HG02763 (cell line): ENCODE data around the gene PCGF3.
"Not testable (repeated sequence)": the region's sequence is repeated elsewhere in the genome, so short reads cannot be mapped to it uniquely, and the experiment has no call there.

Source experiments
- ATAC-seq: cut with Tn5 transposase; IDR thresholded peaks from one replicate; pipeline ENCODE4 v1.9.1; 2021; ENCODE audit warnings: mild to moderate bottlenecking, moderate library complexity; ENCODE audit not compliant: unreplicated experiment

Gene PCGF3

DNA sequence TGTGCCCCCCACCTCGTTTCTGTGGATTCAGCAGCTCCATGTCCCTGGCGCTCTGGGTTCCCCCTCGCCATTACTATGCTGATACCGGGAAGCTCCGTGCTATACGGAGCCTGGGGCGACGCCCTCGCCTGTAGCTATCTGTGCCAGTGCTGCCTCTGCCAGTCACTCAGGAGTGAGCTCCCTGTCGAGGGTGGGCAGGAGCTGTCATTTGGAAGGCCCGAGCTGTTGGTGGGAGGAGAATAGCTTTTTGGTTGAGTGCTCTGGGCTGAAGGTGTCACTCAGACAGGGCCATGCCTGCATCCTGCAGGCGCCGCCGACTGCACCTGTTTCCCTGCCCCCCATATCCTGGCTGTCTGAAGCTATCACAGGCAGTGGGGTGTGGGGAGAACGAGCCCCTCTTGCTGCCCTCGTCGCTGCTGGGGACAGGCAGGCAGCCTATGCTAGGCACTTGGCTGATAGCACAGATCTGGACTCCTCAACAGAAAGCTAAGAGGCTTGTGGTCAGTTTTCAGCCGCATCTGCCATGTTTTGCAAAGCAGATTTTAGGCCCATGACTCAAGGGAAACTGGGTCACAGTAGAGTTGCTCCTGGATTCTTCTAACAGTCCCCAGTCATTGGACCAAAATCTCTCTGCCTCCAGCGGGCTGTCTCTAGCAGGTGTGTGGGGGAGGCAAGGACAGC, 88.4 kb downstream of the PCGF3 start:
- no peak for ATAC-seq

DNA sequence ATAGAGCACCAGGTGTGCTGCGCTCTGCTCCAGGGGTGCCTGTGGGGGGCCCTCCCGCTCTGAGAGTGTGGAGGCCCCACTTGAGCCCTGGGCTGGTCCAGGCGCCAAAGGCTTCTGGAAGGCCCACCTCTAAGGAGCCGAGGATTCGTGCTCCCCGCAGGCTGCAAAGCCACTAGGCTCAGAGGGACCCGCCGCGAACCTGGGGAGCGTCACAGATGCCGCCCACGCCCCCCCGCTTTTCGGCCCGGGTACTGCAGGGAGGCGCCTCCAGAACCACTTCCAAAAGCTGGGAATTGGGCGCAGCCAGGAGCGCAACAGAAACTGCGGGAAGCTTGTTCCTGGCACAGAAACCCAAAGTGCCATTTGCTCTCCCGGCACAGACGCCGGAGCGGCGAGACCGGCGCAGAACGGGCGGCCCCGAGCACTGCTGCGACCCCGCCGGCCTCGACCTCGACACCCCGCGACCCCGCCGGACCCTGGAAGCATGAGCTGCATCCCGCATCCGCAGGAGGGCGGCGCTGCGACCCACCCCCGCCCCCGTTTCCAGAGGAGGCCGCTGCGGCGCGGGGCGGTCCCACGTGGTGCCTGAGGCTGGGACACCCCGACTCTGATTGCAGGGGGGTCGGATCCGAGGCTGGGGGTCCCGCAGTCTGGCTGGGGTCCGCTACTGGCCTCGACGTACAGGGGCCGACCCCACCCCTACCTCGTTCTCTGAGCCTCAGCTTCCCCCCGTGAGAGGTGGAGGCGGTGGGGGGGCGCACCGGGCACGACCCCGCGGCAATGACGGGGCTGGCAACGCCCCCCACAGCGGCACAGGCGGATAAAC, 89.5 kb downstream of the PCGF3 start:
- ATAC-seq = no peak

DNA sequence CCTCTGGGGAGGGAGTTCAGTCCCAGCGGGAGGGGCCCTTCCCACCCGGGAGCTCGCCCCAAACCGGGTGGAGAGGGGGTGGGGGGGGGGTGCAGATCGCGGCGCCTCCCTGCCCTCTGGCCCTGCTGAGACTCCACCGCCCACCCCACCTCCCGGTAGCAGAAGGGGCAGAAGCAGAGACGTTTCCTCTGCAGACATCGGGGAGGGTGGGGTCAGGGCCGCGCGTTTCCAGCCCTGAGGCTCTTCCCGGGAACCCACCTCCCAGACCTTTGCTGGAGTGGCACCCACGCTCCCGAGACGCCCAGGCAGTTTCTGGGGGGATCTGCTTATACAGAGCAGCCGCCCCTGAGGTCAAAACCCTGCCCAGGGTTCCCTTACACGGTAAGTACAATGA, 90.1 kb downstream of the PCGF3 start:
- ATAC-seq = no peak

DNA sequence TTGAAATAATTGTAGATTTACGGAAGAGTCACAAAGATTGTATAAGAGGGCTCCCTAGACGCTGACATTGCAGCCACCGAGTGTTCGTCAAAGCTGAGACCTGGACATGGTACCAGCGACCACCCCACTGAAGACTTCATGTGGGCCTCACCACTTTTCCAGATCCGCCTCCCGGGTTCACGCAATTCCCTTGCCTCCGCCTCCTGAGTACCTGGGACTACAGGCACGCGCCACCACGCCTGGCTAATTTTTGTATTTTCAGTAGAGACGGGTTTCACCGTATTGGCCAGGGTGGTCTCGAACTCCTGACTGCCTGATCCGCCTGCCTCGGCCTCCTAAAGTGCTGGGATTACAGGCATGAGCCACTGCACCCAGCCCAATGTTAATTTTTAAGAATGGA, 90.6 kb downstream of the PCGF3 start:
- no peak for ATAC-seq

DNA sequence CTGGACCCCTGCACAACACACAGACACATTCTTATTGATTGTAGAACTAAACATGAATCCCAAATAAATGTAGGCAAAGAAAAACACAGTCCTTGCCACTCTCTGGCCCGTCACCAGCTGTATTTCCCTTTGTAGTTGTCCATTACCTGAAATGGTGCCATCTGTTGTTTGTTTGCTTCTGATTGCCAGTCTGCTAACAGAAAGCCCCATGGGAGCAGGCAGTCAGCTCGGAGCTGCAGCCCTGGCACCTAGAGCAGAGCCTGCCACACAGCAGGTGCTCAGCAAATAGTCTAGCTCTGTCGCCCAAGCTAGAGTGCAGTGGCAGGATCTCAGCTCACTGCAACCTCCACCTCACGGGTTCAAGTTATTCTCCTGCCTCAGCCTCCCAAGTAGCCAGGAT, 91.4 kb downstream of the PCGF3 start:
- ATAC-seq = no peak

DNA sequence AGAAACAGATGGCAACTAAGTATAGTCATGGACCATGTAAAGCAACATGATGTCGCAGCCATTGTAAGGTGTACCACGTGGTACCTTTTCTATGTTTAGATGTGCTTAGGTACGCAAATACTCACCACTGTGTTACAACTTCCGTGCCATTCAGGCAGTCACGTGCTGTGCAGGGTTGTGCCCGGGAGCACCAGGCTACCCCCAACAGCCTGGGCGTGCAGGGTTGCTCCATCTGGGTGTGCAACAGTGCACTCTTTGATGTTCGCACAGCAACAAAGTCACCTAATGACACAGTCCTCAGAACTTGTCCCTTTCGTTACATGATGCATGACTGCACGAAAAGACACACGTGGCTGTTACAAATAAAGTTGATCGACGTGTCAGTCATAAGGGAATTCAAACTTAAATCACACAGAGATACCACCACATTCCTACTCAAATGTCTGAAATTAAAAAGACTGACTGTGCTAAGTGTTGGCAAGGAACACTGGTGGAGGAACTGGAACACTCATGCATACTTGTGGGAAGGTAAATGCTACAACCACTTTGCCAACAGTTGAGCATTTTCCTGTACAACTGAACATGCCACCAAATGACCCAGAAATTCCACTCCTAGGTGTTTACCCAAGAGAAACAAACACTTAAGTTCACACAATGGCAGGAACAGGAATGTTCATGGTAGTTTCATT, 95.9 kb downstream of the PCGF3 start:
- ATAC-seq = no peak

DNA sequence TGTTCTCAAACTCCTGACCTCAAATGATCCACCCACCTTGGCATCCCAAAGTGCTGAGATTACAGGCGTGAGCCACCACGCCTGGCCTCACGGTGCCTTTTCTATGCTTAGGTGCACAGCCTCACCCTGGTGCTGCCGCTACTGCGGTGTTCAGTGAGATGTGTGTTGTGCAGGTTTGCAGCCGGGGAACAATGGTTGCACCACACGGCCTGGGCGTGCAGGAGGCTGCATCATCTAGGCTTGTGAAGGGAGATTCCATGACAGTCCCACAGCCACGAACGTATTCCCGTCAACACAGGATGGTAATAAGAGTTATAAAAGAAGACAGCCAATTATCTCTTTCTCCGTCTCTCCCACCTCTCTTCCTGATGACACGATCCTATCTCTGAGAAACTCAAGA, 98.3 kb downstream of the PCGF3 start:
- ATAC-seq = no peak

DNA sequence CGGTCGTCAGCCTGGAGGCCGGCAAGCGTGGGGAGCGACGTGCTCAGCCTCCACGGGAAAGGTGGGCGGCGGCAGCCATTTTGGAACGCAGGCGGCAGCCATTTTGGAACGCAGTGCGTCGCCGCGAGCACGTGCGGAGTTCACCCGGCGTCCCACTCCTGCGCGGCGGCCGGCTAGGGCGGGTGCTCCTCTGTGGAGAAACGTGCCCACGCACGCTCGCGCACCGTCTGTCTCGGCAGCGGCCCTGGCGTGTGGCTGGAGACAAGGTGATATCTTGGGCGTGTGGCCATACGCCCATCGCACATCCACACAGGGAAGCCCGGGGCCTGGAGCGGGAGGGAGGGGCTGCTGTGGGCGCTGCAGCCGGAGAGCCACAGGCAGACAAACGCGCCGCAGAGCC, 99.2 kb downstream of the PCGF3 start:
- no peak for ATAC-seq

DNA sequence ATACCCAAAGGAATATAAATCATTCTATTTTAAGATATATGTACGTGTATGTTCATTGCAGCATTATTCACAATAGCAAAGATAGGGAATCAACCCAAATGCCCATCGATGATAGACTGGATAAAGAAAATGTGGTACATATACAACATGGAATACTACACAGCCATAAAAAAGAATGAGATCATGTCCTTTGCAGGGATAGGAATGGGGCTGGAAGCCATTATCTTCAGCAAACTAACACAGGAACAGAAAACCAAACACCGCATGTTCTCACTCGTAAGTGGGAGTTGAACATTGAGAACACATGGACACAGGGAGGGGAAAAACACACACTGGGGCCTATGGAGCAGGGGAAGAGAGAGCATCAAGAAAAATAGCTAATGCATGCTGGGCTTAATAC, 101.3 kb downstream of the PCGF3 start:
- not testable (repeated sequence) for ATAC-seq

DNA sequence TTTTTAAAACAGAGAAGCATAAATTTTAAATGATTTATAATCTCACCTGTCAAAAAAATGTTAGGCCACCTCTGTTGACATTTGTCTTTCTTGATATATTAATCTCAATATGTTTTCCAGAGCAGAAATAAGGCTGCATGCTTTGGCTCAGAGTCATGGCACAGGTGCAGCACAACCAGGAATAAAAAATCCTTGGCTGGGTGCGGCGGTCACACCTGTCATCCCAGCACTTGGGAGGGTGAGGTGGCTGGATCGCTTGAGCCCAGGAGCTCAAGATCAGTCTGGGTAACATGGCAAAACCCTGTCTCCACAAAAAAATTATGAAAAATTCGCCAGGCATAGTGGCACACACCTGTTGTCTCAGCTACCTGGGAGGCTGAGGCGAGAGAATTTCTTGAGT, 102.2 kb downstream of the PCGF3 start:
- ATAC-seq = no peak

DNA sequence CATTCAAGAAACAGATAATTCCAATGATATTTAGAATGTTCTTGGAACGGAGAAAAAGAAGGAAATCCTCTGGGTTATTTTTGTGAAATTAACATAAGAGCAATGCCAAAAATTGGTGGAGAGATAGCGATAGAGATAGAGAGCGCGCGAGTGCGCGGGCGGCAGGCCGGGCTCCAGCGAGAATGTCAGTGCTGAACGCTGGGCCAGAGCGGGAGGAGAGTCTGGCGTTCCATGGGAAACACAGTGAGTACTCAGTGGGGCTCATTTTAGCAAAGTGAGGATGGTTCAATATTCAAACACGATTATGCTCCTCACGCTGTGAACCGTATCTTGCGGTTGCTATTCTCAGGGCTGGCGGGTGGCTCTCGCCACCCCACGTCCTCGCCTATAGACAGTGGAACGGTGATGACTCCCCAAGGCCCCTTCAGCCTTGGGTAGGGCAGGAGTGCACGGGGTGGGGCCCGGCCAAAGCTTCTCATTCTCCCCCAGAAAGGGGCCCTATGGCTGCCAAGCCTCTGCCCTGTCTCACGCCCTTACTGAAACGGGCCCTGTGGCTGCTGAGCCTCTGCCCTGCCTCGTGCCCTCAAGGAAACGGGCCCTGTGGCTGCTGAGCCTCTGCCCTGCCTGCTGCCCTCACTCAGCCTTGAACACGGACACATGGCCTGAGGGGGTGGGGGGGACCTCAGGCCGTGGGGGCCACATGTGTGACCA, 103.4 kb downstream of the PCGF3 start:
- ATAC-seq = no peak

DNA sequence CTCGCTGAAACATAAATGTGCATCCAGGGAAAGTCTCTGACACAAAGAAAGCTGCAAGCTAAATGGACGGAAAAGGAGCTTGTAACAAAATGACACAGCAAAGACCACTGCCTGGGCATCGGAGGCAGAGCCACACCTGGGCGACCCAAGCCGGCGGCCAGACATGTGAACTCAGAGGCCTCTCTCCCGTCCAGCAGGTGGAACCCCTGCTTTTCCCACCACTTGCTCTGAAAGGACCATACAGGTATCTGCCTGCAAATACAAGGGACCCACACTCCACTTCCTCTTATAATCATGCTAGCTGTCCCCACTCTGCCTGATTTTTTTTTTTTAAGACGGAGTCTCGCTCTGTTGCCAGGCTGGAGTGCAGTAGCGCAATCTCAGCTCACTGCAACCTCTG, 108.3 kb downstream of the PCGF3 start:
- no peak for ATAC-seq

DNA sequence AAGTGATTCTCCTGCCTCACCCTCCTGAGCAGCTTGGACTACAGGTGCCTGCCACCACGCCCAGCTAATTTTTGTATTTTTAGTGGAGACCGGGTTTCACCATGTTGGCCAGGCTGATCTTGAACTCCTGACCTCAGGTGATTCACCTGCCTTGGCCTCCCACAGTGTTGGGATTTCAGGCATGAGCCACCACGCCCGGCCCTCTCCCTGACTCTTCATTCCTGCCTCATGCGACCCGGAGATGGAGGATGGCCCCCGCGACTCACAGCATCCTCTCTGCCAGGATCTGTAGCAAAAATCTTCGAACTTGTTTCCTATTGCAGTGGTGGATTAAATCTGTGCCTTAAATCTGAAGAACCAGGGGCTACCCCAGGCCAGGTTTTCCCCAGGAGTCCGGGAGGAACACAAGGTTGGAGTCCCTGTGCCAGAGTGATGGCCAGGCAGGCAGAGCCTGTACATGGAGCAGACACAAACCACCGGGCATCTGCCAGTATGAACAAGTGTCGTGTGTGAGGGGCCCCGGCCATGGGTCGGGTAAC, 108.7 kb downstream of the PCGF3 start:
- no peak for ATAC-seq

DNA sequence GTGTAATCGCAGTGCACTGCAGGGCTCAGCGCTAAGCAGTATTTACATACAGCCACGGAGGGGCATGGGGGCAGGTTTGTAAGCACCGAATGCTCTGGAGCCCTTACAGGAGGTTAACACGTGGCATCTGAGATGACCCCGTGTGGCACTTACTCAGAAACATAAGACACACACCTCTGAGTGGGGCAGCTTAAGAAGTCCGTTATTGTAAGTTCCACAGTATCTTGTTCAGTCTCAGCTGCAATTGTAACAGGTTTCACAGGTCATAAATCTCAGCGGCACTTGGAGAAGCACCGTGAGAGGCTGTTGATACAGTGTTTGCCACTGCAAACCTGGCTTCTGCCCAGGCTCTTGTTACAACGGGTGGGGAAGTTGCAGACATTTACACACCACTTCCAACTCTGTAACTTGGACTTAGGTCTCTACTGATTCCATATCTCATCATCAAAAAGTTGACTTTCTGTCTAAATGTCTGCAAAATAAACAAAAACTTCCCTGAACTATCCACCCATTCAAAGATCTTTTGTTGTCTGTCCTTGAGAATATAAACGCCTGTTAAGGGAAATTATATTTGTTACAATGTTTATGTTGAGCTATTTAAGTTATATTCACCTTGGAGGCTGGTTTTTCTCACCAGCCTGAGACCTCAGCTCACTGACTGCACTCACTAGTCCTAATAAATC, 110.0 kb downstream of the PCGF3 start:
- no peak for ATAC-seq

DNA sequence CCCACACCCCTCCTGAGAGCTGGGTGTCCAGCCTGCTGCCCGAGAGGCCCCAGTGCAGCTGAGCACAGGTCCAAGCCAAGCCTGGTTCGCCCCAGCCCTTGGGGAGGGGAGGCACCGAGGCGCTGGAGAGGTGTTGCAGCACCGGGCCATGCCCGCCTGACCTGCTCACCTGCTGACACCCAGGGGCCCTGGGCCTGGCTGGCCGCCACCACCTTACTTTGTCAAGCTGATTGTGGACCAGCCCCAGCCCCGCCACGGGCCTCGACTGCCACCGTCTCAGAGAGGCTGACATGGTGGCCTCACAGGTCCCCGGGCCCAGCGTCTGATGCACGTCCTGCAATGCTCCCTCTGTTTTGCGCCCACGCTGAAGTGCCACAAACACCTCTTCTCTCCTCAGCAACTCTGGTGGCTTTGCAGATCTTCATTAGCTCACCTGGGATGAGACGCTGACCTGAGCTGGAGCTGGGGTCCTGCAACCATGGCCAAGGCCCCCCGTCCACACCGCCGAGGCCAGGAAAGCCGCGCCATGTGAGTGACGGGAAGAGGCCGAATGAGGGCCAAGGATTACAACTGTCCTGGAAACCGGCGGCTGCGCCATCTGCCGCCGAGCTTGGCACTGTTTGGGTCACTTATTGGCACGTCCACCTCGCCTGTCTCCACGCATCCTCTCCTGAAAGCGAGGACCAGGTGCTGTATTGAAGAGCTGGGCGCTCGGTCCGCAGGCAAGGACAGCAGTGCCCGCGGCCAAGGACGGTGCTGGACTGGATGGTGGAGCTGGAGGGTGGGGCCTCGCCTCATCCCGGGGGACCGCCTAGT, 112.7 kb downstream of the PCGF3 start:
- ATAC-seq = no peak

DNA sequence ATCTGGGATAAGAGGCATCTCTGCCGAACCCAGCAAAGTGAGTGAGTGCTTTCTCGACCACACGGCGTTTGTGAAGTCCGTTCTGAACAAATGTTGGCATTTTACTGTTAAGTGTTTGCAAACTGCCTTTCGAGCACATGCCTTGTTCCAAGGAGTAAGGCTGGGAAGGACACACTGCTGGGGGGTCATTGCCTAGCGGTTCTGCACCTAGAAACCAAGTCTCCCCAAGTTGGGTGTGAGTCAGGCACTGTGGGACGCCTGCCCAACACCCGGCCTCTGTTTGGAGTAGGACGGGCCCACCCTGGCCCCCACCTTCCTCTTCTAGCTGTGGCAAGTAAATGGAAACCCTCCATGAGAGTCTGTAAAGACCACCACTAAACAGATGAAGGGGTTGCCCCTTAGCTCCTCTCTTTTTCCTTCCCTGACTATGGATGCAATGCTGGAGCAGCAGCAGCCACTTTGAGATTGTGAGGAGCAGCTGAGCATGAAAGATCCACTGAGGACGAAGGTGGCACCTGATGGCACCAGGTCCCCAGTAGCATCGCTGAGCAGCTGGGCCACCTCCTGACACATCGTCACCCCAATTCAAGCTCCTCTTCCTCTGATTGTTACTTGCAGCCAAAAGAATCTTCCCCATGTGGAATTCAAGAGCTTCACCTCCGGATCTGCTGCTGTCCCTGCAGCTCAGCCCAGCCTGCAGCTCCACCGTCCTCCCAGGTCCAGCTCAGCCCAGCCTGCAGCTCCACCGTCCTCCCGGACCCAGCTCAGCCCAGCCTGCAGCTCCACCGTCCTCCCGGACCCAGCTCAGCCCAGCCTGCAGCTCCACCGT, 114.0 kb downstream of the PCGF3 start:
- ATAC-seq = no peak
